DMS53 (cell line): ENCODE measurements around the gene TEDC2.

ENCODE experiments used
- DNase-seq: peaks from one replicate; lab custom pipeline; 2025; lab: John Stamatoyannopoulos, UW

The TEDC2 gene

GRCh38 chr16:2513405-2514332, 53.8 kb downstream of the TEDC2 start, which contains the start of gene ATP6V0C:
Gene ATP6V0C (plus strand): TSS chr16:2513952. CDS start chr16:2514104, 152 bp downstream.
- peak; percentile 98 for DNase-seq
